HG03175 (cell line): ENCODE data around the gene DDX46.
"Not testable (repeated sequence)": the region's sequence is repeated elsewhere in the genome, so short reads cannot be mapped to it uniquely, and the experiment has no call there.

Experiments
- ATAC-seq: cut with Tn5 transposase; IDR thresholded peaks from one replicate; pipeline ENCODE4 v1.9.1; 2021; ENCODE audit warnings: mild to moderate bottlenecking, moderate library complexity; ENCODE audit not compliant: unreplicated experiment

The DDX46 gene

DNA sequence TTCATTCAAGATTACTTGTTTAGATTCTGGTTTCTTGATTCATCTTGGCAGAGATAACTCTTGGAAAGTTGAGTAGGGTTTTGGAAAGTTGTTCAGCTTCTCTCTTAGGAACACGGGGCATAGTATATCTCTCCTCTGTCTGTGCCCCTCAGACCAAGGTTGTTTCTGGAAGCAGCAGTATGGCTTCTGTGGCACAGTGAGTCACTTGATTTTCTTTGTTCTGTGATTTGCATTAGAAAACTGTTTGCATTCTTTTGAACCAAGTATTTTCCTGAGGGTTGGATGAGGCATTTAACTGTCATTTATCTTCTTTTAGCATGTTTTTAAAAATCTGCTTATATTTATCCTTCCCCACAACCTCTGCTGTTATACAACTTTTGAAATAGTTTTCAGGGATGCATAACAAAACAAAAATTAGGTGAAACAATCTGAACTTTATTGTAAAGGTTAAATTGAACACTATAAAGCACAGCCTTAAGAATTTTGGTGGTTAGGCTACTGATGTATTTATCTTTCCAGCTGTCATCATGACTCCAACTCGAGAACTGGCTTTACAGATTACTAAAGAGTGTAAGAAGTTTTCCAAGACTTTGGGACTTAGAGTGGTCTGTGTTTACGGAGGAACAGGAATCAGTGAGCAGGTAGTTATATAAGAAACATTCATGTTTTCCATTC lies 26.5 kb downstream of the DDX46 start:
- no peak for ATAC-seq

DNA sequence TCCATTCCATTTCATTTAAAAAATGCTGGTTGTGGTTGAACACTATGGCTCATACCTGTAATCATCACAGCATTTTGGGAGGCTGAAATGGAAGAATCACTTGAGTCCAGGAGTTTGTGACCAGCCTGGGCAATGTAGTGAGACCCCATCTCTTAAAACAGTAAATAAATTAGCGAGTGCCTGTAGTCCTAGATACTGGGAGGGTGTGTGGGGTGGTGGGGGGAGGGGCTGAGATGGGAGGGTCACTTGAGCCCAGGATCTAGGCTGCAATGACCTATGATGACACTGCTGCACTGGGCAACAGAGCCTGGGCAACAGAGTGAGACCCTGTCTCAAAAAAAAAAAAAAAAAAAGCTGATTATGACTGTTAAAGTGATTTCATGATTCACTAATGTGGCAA lies 29.1 kb downstream of the DDX46 start:
- ATAC-seq = no peak

DNA sequence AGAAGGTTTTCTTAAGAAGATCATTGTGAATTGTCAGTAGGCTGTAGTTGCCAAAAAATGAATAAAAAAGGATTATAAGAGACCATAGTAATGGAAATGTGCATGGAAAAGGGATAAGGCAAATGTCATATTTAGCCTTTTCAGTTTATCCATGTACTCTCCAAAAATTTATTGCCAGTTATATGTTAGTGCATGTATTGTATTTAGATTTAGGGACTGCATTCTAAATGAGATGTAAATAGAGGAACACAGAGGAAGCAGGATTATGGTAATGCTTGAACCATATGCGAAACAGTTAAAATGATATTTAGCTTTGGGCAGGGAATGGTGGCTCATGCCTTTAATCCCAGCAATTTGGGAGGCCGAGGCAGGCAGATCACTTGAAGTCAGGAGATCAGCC lies 33.0 kb downstream of the DDX46 start:
- ATAC-seq = no peak

DNA sequence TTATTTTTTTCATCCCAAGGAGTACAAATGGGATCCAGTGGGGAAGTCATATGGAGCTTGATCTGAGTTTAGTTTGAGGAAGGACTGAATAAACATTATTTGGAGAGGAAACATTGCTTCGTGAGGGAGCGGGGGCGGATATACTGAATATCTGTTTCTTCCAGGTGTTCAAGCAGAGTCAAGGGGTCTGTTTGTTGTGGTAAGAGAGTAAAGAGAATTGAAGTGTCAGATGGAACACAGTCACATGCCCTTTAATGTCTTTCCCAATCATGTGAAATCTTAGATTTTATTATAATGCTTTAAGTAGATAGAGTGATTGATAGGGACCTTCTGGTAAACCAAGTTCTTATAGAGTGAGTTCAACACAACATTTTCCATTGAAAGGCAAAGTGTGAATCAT lies 33.7 kb downstream of the DDX46 start:
- no peak for ATAC-seq

DNA sequence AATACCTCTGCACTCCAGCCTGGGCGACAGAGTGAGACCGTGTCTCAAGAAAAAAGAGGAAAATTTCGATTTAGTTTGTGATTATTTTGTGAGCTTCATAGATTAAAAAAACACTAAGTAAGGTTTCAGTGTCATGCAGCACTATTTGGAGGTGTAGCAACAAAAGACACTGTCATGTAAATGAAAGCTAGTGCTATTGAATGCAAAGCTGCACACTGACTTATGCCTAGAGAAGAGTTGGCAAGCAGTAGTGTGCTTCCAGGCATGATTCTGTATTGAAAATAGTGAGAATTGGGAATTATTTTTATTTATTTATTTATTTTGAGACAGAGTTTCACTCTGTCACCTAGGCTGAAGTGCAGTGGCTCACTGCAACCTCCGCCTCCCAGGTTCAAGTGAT lies 34.5 kb downstream of the DDX46 start:
- no peak for ATAC-seq

DNA sequence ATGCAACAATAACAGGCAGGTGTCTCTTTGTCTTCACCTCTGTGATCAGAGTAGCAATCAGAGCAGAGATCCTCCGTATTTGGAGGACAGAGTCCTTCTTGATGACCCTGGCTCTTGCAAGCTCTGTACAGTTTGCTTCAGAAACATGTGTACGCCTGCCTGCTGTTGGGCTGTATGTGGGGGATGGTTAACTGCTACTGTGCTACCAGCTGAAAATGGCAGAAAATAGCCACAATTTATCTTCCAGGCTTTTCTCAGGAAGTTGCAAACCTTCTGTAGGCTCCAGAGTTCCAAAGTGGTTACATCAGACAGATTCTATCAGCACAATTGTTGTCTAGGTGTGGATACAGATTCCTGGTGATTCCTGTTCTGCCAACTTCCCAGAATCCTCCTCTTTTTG lies 35.5 kb downstream of the DDX46 start:
- ATAC-seq = no peak

DNA sequence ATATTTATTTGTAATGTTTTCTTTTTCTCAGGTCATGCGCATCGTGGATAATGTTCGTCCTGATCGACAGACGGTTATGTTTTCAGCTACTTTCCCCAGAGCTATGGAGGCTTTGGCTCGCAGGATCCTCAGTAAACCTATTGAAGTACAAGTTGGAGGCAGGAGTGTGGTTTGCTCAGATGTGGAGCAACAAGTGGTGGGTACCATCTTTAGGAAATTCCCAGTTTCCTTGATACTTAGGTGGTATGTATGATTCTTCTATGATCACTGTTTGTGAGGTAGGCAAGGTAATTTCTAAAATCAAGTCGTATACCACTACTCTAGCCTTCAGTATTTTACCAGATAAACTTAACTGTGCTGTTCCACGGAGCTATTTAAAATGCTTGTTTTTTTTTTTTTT lies 36.2 kb downstream of the DDX46 start:
- no peak for ATAC-seq

DNA sequence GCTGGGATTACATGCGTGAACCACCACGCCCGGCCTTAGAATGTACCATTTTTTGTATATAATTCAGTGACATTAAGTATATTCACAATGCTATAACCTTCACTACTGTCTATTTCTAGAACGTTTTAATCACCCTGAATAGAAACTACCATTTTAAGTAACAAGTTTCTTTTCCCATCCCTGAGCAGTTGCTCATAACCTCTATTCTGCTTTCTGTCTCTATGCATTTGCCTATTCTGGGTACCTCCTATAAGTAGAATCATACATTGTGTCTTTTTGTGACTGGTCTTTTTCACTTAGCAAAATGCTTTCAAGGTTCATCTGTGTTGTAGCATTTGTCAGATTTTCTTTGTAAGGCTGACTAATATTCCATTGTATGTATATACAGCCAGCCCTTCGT lies 39.9 kb downstream of the DDX46 start:
- no peak for ATAC-seq

DNA sequence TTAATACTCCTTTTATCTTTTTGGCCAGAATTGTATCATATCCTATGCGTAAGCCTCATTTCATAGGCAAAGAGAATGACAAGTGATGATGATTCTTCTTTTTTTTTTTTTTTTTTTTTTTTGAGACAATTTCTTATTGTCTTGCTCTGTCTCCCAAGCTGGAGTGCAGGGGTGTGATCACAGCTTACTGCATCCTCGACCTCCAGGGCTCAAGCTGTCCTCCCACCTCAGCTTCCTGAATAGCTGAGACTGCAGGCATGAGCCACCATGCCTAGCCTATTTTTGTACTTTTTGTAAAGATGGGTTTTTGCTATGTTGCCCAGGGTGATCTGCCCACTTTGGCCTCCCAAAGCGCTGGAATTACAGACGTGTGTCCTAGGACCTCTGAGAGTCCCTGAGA lies 45.2 kb downstream of the DDX46 start:
- no peak for ATAC-seq

DNA sequence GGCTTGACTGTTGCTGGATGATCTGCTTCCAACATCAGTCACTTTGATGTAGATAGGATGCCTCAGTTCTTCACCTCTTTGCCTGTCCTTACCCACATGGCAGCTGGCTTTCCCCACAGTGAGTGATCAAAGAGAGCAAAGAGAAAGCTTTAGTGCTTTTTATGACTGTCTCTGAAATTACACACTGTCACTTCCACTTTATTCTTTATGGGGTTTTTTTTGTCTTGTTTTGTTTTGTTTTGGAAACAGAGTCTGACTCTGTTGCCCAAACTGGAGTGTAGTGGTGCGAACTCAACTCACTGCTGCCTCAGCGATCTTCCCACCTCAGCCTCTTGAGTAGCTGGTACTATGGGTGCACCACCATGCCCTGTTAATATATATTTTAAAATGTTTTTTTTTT lies 54.8 kb downstream of the DDX46 start:
- peak; percentile 43 for ATAC-seq

DNA sequence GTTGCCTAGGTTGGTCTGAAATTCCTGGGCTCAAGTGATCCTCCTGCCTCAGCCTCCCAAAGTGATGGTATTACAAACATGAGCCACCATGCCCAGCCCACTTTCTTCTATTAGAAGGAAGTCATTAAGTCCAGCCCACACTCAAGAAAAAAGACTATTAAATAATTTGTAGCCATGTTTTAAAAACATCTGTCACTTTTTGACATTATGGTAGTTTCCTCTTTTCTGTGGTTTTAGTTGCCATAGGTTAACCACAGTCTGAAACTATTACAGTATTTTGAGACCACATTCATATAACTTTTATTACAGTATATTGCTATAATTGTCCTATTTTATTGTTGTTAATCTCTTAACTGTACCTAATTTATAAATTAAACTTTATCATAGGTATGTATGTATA lies 55.2 kb downstream of the DDX46 start:
- peak; percentile 62 for ATAC-seq

DNA sequence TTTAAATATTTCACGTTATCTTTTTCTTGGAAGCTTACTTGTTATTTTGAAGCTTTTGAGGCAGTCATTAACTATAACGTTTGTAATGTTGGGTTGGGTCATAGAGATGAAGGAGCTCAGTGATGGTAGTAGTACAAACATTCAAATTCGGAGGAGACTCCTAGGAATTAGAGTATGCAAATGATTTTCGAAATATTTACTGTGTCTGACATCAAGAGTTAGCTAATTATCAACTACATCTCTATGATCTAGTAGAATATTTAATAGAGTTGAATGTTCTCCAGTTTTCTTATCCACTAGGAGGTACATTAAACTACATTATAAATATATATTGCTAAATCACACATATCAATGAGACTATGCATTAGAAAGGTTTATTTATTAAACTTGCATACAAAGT lies 58.4 kb downstream of the DDX46 start:
- no peak for ATAC-seq

DNA sequence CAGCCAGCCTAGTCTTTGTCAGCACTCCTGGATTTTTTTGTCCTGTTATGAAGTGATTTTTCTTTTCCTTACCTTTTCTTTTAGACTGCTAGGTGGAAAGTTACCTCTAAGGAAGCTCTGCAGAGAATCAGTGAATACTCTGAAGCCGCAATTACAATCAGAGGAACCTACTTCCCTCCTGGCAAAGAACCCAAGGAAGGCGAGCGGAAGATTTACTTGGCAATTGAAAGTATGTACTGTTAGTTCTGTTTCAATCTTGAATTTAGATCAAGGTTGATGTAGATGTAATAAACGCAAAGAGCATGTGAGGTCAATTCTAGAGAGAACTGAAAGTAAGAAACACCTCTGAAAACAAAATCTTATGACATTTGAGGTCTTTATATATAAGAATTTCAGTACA lies 60.2 kb downstream of the DDX46 start:
- ATAC-seq = no peak

DNA sequence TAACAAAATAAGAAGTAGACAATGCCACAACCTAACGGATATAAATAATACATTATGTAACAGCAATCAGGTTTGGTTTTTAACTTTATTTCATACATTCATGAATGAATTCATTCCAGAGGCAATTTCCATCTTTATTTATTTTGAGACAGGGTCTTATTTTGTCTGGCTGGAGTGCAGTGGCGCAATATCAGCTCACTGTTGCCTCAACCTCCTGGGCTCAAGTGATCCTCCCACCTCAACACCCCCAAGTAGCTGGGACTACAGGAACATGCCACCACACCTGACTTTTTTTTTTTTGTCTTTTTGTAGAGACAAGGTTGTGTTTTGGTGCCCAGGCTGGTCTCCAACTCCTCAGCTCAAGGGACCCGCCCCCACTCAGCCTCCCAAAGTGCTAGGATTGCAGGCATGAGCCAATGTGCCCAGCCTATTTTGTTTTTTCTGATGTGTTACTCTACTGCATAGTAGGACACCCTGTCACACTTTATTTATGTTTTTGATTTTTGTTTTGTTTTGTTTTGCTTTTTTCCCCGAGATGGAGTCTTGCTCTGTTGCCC lies 60.9 kb downstream of the DDX46 start:
- ATAC-seq = no peak

DNA sequence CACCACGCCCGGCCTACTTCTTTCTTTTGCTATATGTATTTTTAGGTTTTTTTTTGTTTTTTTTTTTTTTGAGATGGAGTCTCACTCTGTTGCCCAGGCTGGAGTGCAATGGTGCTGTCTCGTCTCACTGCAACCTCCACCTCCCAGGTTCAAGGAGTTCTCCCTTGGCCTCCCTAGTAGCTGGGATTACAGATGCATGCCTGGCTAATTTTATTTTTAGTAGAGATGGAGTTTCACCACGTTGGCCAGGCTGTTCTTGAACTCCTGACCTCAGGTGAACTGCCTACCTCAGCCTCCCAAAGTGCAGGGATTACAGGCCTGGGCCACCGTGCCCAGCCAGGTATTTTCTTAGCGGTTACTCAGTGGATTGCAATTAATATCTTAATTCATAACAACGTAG lies 63.3 kb downstream of the DDX46 start:
- ATAC-seq = no peak

DNA sequence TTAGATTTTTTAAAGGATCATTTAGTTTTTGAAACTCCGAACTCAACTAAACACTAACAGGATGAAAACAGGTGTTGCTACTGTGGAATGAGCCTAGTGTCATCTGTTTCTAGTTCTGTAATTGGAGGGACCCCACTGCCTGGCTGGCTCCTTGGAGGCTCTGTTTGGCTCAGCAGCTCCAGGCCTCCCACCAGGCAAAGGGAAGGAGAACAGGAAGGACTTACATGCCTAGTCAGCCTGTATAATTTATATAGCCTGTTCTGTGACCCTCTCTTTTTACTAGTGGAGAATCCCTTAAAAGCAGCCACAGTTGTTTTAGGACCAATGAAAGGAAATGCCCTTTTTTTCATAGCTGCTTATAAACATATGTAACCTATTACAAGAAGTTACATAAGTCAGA lies 66.1 kb downstream of the DDX46 start:
- no peak for ATAC-seq

DNA sequence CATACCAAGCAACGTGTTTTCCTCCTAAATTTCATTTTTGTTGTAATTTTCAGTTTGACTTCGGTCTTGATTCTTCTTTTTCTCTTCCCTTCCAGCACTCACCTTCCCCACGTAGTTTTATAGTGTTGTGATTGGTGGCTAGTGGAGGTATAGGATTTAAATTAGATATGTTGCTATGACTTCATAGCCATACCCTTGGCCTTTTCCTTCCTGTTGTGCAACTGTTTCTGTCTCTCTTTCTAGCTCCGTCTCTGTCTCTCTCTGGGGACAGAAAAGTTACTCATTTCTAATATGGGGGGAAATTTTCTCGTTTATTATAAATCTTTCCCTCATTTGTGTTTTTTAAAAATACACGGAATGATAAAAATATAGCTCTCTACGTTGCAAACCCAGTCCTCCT lies 66.6 kb downstream of the DDX46 start:
- no peak for ATAC-seq

DNA sequence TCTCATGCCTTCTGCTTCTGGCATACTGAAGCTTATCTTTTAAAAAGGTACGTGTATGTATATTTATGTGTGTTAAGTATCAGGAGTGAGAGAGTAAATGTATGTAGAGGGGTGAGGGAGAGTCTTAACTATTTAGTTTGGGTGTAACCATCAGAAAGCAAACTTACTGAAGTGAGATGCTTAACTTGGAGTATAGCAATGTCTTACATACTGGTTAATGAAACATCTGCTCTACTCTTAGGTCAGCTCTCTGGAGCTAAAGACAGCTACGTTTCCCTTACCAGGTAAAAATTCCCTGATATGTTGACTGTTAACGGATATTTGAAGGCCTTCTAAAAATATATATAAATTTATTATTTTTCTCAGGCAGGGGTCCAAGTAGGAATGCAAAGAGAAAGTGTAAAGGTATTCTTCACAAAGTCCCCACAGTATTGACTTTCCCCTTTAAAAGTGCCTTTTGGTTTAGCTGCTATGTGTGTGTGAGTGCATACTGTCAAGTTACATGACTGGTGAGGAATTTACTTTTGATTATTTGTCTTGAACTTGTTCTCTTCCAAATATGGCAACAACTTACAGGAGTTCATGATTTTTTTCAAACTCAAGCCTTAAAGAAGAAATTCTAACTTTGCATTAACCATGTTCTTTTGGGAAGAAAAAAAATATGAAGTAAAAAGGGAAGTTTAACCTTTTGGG lies 74.9 kb downstream of the DDX46 start:
- no peak for ATAC-seq

DNA sequence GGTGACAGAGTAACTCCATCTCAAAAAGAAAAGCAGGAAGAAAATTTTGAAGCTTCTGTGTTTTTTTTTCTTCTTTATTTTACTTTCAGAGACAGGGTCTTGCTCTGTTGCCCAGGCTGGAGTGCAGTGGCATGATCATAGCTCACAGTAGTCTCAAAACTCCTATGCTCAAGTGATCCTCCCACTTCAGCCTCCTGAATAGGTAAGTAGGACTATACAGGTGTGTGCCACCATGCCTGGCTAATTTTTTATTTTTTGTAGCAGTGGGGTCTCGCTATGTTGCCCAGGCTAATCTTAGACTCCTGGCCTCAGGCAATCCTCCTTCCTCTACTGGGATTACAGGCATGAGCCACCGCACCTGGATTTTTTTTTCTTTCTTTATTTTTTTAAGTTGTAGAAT lies 77.0 kb downstream of the DDX46 start:
- no peak for ATAC-seq

DNA sequence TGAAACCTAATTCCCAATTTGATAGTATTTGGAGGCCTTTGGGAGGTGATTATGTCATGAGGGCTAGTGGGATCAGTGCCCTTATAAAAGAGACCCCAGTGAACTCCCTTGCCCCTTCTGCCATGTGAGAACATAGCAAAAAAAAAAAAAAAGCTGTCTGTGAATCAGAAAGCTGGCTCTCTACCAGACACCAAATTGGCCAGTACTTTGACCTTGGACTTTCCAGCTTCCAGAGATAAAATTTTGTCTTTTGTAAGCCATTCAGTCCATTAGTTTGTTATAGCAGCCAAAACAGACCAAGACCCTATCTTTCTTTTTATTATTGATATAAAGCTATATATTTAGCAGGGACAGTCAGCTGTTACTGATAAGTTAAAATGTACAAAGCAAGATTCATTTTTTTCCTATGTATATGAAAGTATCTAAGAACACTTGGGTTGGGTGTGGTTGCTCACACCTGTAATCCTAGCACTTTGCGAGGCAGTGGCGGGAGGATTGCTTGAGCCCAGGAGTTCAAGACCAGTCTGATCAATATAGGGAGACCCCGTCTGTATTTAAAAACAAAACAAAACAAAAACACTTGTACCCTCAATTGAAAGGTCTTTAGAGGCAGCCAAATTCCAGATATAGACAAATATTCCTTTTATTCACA lies 79.1 kb downstream of the DDX46 start:
- ATAC-seq = no peak

DNA sequence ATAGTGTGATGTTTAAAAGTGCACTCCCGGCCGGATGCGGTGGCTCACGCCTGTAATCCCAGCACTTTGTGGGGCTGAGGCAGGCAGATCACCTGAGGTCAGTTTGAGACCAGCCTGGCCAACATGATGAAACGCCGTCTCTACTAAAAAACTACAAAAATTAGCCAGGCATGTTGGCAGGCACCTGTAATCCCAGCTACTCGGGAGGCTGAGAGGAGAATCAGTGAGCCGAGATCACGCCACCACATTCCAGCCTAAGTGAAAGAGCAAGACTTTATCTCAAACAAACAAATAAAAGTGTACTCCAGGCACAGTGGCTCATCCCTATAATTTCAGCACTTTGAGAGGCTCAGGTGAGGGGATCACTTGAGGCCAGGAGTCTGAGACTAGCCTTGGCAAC lies 79.8 kb downstream of the DDX46 start:
- ATAC-seq = not testable (repeated sequence)

DNA sequence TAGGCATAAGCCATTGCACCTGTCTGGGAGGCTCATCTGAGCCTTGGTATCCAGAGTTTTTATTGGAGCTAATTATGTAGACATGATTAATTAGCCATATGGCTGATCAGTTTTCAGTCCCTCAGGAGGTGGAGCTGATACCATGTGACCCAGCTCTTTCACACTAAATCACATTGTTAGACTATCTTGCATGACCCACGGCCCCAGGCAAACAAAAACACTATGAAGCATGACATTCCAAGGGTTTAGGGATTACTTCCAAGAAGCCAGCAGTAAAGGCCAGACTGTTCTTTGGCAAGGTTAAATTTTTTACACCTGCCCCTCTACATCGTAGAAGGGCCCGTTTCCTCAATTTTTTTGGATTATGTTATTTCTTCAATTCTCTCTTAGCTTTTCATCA lies 82.2 kb downstream of the DDX46 start:
- ATAC-seq = no peak
